DND-41 (cell line): Measurements from ENCODE around the gene DIS3L2.

Experiments
- EZH2 ChIP-seq: IDR thresholded peaks from 3 replicates; pipeline ENCODE4 v1.6.1; 2012; ENCODE audit warnings: borderline replicate concordance, low read depth, mild to moderate bottlenecking, moderate library complexity, low read length, inconsistent platforms; ENCODE audit not compliant: severe bottlenecking
- TF ChIP-seq, protein P1 (sequence below): IDR thresholded peaks from 2 replicates; pipeline ENCODE4 v1.5.1; 2012; ENCODE audit warnings: borderline replicate concordance, low read length, moderate library complexity, mild to moderate bottlenecking; ENCODE audit not compliant: poor library complexity, severe bottlenecking; ENCODE audit errors: extremely low read depth

DNA sequence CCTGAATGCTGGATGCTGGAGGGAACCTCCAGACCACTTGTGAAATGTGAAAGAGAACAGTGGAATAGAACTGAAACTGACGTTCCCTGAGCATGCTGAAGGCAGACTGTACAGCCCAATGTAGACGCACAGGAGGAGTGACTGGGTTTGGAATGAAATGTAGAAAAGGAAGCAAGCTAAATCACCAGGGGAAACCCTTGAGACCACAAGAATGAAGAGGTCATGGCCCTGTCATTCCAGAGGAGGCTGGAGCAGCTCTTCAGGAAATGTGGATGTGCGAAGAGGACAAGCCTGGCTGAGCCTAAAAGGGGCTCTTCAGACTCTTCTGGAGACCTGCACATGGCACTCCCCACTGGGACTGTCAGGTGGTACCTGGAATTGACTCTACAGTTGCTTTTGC is 298.6 kb downstream of the DIS3L2 start:
- TF ChIP-seq, protein P1, sequence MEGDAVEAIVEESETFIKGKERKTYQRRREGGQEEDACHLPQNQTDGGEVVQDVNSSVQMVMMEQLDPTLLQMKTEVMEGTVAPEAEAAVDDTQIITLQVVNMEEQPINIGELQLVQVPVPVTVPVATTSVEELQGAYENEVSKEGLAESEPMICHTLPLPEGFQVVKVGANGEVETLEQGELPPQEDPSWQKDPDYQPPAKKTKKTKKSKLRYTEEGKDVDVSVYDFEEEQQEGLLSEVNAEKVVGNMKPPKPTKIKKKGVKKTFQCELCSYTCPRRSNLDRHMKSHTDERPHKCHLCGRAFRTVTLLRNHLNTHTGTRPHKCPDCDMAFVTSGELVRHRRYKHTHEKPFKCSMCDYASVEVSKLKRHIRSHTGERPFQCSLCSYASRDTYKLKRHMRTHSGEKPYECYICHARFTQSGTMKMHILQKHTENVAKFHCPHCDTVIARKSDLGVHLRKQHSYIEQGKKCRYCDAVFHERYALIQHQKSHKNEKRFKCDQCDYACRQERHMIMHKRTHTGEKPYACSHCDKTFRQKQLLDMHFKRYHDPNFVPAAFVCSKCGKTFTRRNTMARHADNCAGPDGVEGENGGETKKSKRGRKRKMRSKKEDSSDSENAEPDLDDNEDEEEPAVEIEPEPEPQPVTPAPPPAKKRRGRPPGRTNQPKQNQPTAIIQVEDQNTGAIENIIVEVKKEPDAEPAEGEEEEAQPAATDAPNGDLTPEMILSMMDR, result no peak
- no peak for TF ChIP-seq EZH2
